HT-29 (cell line): ENCODE results near the gene CEACAM5. TPM values are rescaled to one million over a fixed set of nuclear protein-coding genes. Genes with fewer than 3 reads are reported as not detected.

Source experiments
- total RNA-seq: library from RNA; depleted of rRNA; stranded (reverse); fragments of >200 nt; shearing (Covaris generic); gene quantifications from 2 replicates; pipeline ENCODE4 v1.2.3, GENCODE V29; 2014; rRNA removed

CEACAM5 gene
- total RNA-seq, 1 experiment from 2014 or later, result 3.8 TPM

Other genes with a start within 250 kb of the CEACAM5 start
- gene CEACAM21, start 132.5 kb upstream of the CEACAM5 start, total RNA-seq, result not detected in 2 replicates
- not detected in 2 replicates for gene CEACAM4, start 81.6 kb upstream of the CEACAM5 start, total RNA-seq
- gene CEACAM7, start 20.4 kb upstream of the CEACAM5 start, total RNA-seq, result 0.92 TPM in 1 of 2 replicates, not detected in the other
- 11.0 and 13.4 TPM in 2 replicates for gene CEACAM6, start 46.9 kb downstream of the CEACAM5 start, total RNA-seq
- not detected in 2 replicates for gene CEACAM3, start 88.0 kb downstream of the CEACAM5 start, total RNA-seq
- gene LYPD4, start 136.1 kb downstream of the CEACAM5 start, total RNA-seq, result not detected in 2 replicates
- gene DMRTC2, start 136.4 kb downstream of the CEACAM5 start, total RNA-seq, result not detected in 2 replicates
- 4,362 and 4,557 TPM in 2 replicates for gene RPS19, start 151.6 kb downstream of the CEACAM5 start, total RNA-seq
- 0.81 and 1.4 TPM in 2 replicates for gene CD79A, start 168.7 kb downstream of the CEACAM5 start, total RNA-seq
- 189 and 199 TPM in 2 replicates for gene ARHGEF1, start 174.6 kb downstream of the CEACAM5 start, total RNA-seq
- gene ERFL, start 219.8 kb downstream of the CEACAM5 start, total RNA-seq, result 0.39 and 0.64 TPM in 2 replicates